ENCODE measurements around the gene TEC. TPM values are rescaled to one million over a fixed set of nuclear protein-coding genes. Genes with fewer than 3 reads are reported as not detected.

TEC gene
- total RNA-seq, 2 donors from 2014 or later = 2.1 to 3.3 TPM

DNA sequence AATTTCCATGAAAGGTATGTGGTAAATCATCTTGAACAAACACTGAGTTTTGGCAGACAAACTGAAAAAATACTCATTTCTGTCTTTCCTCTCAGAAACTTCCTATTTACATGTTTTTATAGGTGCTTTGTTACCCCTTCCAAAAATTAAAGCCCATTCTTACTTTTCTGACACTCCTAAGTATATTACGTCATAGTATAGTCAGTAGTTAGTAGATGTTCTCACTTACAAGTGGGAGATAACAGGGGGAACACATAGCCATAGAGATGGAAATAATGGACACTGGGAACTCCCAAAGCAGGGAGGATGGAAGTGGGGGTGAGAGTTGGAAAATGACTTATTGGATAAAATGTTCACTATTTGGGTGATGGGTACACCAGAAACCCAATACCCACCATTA, 164.4 kb downstream of the TEC start:
- Histone ChIP-seq H3K4me1 (peaks cover 8% of the 10 kb centered on the region), H3K27me3 (no peaks in the 10 kb centered on the region), H3K27ac (no peak overlapping the region), H3K4me3 (no peak overlapping the region), H3K9me3 (no peaks in the 10 kb centered on the region), H3K36me3 (replicated peaks in 1 of 2; ENCODE audit: insufficient read depth in 1 of 2, low read depth in 2 of 2) (no peaks in the 10 kb centered on the region)
- WGBS, 2 donors = 39 to 86% methylated on average over 1 of the region's 1 CpG
- ATAC-seq (no peak), DNase-seq (no peak)
- intact Hi-C loops (cut with DNase I) = no loop called here
- TF ChIP-seq, protein P1, sequence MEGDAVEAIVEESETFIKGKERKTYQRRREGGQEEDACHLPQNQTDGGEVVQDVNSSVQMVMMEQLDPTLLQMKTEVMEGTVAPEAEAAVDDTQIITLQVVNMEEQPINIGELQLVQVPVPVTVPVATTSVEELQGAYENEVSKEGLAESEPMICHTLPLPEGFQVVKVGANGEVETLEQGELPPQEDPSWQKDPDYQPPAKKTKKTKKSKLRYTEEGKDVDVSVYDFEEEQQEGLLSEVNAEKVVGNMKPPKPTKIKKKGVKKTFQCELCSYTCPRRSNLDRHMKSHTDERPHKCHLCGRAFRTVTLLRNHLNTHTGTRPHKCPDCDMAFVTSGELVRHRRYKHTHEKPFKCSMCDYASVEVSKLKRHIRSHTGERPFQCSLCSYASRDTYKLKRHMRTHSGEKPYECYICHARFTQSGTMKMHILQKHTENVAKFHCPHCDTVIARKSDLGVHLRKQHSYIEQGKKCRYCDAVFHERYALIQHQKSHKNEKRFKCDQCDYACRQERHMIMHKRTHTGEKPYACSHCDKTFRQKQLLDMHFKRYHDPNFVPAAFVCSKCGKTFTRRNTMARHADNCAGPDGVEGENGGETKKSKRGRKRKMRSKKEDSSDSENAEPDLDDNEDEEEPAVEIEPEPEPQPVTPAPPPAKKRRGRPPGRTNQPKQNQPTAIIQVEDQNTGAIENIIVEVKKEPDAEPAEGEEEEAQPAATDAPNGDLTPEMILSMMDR (IDR thresholded peaks at IDR 0.05) = no peak
- TF ChIP-seq POLR2A (IDR thresholded peaks at IDR 0.05) = no peak

DNA sequence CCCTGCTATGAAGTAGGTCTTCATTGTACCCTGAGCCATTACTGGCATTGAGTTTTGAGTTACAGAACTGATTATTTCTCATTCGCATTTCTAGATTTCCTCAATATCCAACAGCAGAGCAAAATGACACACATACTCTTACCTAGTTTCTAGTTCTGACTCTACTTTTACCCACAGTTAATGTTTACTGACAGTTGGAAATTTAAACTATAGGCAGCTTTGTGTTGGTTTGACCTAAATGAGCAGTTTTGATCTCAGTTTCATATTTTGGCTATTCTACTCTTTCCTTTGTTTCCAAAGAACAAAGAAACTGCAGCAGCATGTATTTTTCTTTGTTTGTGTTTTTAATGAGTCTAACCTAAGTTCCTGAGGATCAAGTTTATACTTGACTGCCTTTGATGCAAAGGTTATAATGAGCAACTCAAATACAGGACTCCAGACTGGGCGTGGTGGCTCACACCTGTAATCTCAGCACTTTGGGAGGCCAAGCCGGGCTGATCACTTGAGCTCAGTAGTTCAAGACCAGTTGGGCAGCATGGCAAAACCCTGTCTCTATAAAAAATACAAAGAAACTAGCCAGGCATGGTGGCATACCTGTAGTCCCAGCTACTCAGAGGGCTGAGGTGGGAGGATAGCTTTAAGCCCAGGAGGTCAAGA, 166.0 kb downstream of the TEC start:
- no peak for ATAC-seq
- H3K27ac ChIP-seq = no peak overlapping the region
- WGBS, 2 donors = 81 to 94% methylated on average over 3 of the region's 3 CpGs
- no peaks in the 10 kb centered on the region for H3K27me3 ChIP-seq
- H3K4me1 ChIP-seq = peaks cover 5% of the 10 kb centered on the region
- TF ChIP-seq, protein P1 (IDR thresholded peaks at IDR 0.05) = no peak
- no peak for TF ChIP-seq POLR2A (IDR thresholded peaks at IDR 0.05)
- DNase-seq = no peak
- H3K4me3 ChIP-seq = no peak overlapping the region
- no peaks in the 10 kb centered on the region for H3K9me3 ChIP-seq
- intact Hi-C loops (cut with DNase I) = no loop called here
- no peaks in the 10 kb centered on the region for H3K36me3 ChIP-seq (replicated peaks in 1 of 2; ENCODE audit: insufficient read depth in 1 of 2, low read depth in 2 of 2)

DNA sequence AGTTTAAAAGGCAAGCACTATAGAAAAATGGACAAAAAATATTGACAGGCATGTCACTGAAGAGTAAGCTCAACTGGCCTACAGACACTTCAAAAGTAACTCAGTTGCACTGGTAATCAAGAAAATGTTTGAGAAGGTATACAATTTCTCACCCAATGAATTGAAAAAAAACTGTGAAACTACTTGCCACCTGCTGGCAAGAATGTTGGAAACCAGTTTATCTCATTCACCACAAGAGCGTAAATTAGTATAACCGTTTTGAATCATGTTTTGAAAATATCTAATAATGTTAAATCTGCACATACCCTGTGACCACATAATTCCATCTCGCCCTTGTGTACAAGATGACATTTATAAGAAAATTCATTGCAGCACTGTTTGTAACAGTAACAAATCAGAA, 167.3 kb downstream of the TEC start:
- Histone ChIP-seq H3K36me3 (replicated peaks in 1 of 2; ENCODE audit: insufficient read depth in 1 of 2, low read depth in 2 of 2) (no peaks in the 10 kb centered on the region), H3K27ac (no peak overlapping the region), H3K4me3 (no peak overlapping the region), H3K4me1 (no peaks in the 10 kb centered on the region), H3K9me3 (no peaks in the 10 kb centered on the region), H3K27me3 (no peaks in the 10 kb centered on the region)
- no peak for ATAC-seq
- TF ChIP-seq, protein P1 (IDR thresholded peaks at IDR 0.05) = peak in 1 of 7 experiments; percentile 11
- TF ChIP-seq POLR2A (IDR thresholded peaks at IDR 0.05) = no peak
- whole genome bisulfite sequencing, 2 donors = 62 to 67% methylated on average over 3 of the region's 3 CpGs
- DNase-seq = no peak
- intact Hi-C loops (cut with DNase I) = no loop called here

DNA sequence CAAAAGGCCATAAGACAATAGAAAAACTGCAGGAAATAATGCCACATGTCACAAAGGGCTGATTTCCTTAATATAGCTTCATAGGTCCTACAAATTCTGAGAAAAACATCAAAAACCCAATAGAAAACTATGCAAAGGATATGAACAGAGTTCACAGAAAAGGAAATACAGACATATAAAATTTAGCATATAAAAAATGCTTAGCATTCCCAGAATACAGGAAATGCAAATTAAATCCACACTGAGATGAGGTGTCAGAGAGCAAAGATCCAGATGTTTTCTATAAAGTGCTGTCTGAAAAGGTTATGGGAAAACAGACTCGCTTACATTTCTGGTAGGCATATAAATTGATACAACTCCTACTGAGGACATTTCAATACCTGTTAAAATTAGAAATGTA, 169.4 kb downstream of the TEC start:
- WGBS, 2 donors = 81 to 83% methylated on average over 1 of the region's 1 CpG
- H3K27ac ChIP-seq = no peak overlapping the region
- H3K36me3 ChIP-seq (replicated peaks in 1 of 2; ENCODE audit: insufficient read depth in 1 of 2, low read depth in 2 of 2) = no peaks in the 10 kb centered on the region
- no peaks in the 10 kb centered on the region for H3K4me1 ChIP-seq
- no peaks in the 10 kb centered on the region for H3K9me3 ChIP-seq
- ATAC-seq (no peak), DNase-seq (no peak)
- H3K4me3 ChIP-seq = no peak overlapping the region
- no peaks in the 10 kb centered on the region for H3K27me3 ChIP-seq
- TF ChIP-seq POLR2A (IDR thresholded peaks at IDR 0.05) = no peak
- TF ChIP-seq, protein P1 (IDR thresholded peaks at IDR 0.05) = no peak
- intact Hi-C loops (cut with DNase I) = no loop called here

DNA sequence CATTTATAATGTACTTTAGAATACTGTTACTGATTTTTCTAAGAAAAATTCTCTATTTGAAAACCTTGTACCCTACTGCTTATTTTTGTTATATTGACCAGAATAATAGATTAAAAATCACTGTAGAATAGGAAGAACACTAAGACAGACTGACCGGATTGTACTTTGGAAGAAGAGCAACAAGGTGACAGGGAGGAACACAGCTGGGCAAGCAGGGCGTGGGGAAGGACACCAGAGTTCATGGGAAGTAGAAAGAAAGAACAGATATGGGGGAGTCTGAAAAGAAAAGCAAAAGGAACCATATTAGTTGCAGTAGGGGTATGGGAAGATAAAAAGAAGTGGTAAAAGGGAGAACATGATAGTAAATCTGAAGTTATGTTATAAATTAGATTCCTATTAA, 174.2 kb downstream of the TEC start:
- no peak overlapping the region for H3K4me3 ChIP-seq
- no peak overlapping the region for H3K27ac ChIP-seq
- TF ChIP-seq, protein P1 (IDR thresholded peaks at IDR 0.05) = no peak
- DNase-seq (no peak), ATAC-seq (no peak)
- H3K4me1 ChIP-seq = no peaks in the 10 kb centered on the region
- intact Hi-C loops (cut with DNase I) = loop anchor here (10.0 kb wide), 1 partner anchor 91 kb away; no protein-coding TSS in a partner anchor
- no peaks in the 10 kb centered on the region for H3K36me3 ChIP-seq (replicated peaks in 1 of 2; ENCODE audit: insufficient read depth in 1 of 2, low read depth in 2 of 2)
- 51 to 65% methylated on average over 2 of the region's 2 CpGs for whole genome bisulfite sequencing, 2 donors
- no peaks in the 10 kb centered on the region for H3K27me3 ChIP-seq
- no peaks in the 10 kb centered on the region for H3K9me3 ChIP-seq
